Spleen (tissue), 7 donors: ENCODE results near the gene MOCS1.

ENCODE experiments used
- CTCF ChIP-seq, 11 experiments: fragments of 200-600 bp in 7 of 11; fragments of 450-650 bp in 4 of 11; sonication (generic) in 4 of 11; IDR thresholded peaks in 8 of 11; conservative IDR thresholded peaks in 3 of 11; 1 replicate in 7 of 11; 2 replicates in 4 of 11; pipeline versions ENCODE4 v1.4.0 to v1.8.0; 2016 to 2021; ENCODE audit warnings: antibody characterized with exemption in 11 of 11, inconsistent platforms in 4 of 11, mild to moderate bottlenecking in 1 of 11
- POLR2A ChIP-seq, 3 donors: fragments of 450-650 bp; IDR thresholded peaks; one replicate each; pipeline ENCODE4 v1.5.1; 2017; ENCODE audit warnings: antibody characterized with exemption in 3 of 3, mild to moderate bottlenecking in 1 of 3
- POLR2AphosphoS5 ChIP-seq, 3 donors: sonication (generic); formaldehyde crosslinking; IDR thresholded peaks; one replicate each; pipeline ENCODE4 v1.5.1; 2017; ENCODE audit warnings: antibody characterized with exemption in 3 of 3
- donor health status: DM: no; HTN: no; CAD: no; lungs with moderate emphysema.
- donor health status: DM: no; HTN: no; CAD: no.
- donor health status: DM: no; HTN: no; CAD: no.

- TF ChIP-seq CTCF (IDR thresholded peaks at IDR 0.05 in 8 of 11, conservative IDR thresholded peaks at IDR 0.05 in 3 of 11) (no peak), POLR2AphosphoS5 (IDR thresholded peaks at IDR 0.05) (no peak), POLR2A (IDR thresholded peaks at IDR 0.05) (no peak)
Measured at GRCh38 chr6:39905640-39905975, 28.7 kb downstream of the MOCS1 start.
